HG02763 (cell line): ENCODE results near the gene CCL8.

Experiments
- ATAC-seq: cut with Tn5 transposase; IDR thresholded peaks from one replicate; pipeline ENCODE4 v1.9.1; 2021; ENCODE audit warnings: mild to moderate bottlenecking, moderate library complexity; ENCODE audit not compliant: unreplicated experiment

The CCL8 gene

GRCh38 chr17:34366529-34367107 is 47.4 kb downstream of the CCL8 start:
- ATAC-seq: no peak

DNA sequence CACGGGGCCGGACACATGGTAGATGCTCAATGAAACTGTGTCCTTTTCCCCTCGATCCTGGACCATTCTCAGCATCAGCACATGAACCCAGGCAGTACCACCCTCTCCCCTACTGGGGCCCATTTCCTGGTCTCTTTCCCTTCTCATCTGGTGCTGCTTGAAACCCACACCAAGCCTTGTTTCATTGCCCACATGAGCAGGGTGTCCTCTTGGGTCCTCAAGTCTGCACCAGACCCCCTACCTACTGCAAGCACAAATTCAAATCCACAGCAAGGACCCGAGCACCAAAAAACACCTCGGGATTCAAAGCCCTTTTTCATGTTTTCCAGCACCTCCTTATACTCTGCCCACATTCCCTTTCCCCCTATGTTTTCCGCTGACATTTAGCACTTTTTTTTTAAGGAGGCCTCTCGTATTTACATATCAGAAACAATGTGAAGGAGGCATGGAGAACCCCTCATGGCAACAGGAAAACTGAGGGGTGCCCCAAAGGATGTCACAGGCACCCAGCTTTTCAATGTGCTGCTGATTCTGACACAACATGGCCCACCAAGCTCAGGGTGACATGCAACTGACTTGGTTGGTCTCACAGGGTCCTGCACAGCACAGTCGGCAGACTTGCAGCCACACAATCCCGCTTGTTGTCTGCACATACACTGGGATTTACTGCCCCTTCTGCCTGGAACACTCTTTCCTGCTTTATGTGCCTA is 48.4 kb downstream of the CCL8 start:
- no peak for ATAC-seq

DNA sequence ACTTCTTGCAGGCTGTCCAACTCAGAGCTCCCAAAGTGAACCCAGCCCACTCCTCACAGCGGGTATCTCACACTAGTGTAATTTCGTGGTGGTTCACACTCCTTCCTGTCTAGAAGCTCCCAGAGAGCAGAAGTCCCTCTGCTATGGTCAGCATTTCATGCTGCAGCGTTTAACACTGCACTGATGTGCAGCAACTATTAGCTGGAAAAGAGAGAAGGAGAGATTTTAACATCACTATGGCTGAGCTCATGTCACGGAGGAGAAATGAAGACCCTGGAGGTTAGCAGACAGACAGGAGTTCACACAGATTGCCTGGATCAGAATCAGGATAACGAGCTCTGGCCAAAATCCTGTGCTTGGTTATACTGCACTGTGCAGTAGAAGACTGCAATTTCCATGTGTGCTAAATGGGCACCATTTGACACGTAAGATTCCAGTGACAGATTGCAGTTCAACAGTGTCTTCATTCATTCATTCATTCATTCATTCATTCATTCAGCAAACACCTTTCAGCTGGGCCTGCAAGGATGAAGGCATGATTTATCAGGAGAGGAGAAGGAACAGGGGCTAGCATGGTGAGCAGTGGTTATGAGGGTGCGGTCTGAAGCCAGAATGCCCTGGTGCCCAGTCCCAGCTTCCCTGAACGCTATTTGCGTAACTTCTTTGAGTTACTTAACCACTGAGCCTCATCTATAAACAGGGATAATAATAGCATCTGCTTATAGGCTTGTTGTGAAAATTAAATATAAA is 49.1 kb downstream of the CCL8 start:
- no peak for ATAC-seq

GRCh38 chr17:34368946-34369500 is 49.8 kb downstream of the CCL8 start:
- ATAC-seq: no peak

DNA sequence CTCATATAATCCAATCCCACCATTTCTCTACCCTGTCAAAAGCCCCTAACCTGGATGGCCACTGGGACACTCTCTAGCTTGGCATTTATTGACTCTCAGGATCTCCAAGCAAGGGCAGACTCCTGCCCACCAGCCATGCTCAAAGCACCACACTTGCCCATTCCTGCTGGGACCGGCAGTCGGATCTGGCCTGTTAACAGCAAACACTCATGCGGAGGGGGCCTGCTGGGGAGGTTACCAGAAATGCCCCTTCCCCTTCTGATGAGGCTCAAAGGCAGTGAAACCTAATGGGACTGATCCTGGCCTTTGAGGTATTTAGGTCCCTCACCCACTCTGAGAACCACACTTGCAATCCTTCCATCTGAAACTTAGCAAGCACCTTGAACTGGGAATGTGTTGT is 50.3 kb downstream of the CCL8 start:
- no peak for ATAC-seq

GRCh38 chr17:34370376-34370996 is 51.3 kb downstream of the CCL8 start:
- no peak for ATAC-seq

- no peak for ATAC-seq
These were observed 51.8 kb downstream of the CCL8 start for GRCh38 chr17:34370997-34371395.
